Thoracic aorta (tissue), 2 donors: ENCODE data around the gene ZNF789. TPM values are rescaled to one million over a fixed set of nuclear protein-coding genes. Genes with fewer than 3 reads are reported as not detected.

Experiments used
- ATAC-seq: fragments of 150-250 bp; one replicate; pipeline ENCODE4 v1.8.0; 2017; ENCODE audit warnings: low read depth; ENCODE audit not compliant: insufficient number of reproducible peaks, low FRiP score
- DNase-seq: peaks from one replicate; pipeline ENCODE4 v3.0.0-alpha.2; 2020; ENCODE audit warnings: low spot score
- H3K27ac ChIP-seq, 2 donors: fragments of 200-600 bp; sonication (generic); 1 replicate in 1 of 2; 2 replicates in 1 of 2; pipeline ENCODE4 v1.5.1; 2016; ENCODE audit warnings: mild to moderate bottlenecking in 2 of 2, moderate library complexity in 2 of 2
- H3K27me3 ChIP-seq: fragments of 200-600 bp; sonication (generic); replicated peaks from 2 replicates; pipeline ENCODE4 v1.6.0; 2016; ENCODE audit warnings: mild to moderate bottlenecking; ENCODE audit not compliant: insufficient read depth
- H3K36me3 ChIP-seq: fragments of 200-600 bp; sonication (generic); one replicate; pipeline ENCODE4 v1.5.1; 2016
- H3K4me1 ChIP-seq, 2 donors: fragments of 200-600 bp; sonication (generic); 1 replicate in 1 of 2; 2 replicates in 1 of 2; pipeline versions ENCODE4 v1.5.1 to v1.6.0; 2016; ENCODE audit warnings: low read depth in 2 of 2, mild to moderate bottlenecking in 1 of 2; ENCODE audit not compliant: control insufficient read depth in 1 of 2
- H3K4me3 ChIP-seq: fragments of 200-600 bp; sonication (generic); 2 replicates; pipeline ENCODE4 v1.5.1; 2016; ENCODE audit warnings: mild to moderate bottlenecking
- H3K9me3 ChIP-seq: fragments of 200-600 bp; sonication (generic); 2 replicates; pipeline ENCODE4 v1.5.1; 2016
- total RNA-seq, 2 donors: library from RNA; depleted of rRNA; stranded (reverse); fragments of >200 nt; gene quantifications; one replicate each; pipeline versions ENCODE4 v1.1.0 to v1.2.3, GENCODE V29; 2016
- TF ChIP-seq, protein P1 (sequence below): fragments of 200-600 bp; sonication (generic); IDR thresholded peaks from one replicate; pipeline ENCODE4 v1.5.1; 2019; ENCODE audit warnings: antibody characterized with exemption

The ZNF789 gene
- total RNA-seq, 2 donors from 2014 or later, result 3.5 to 12.4 TPM

DNA sequence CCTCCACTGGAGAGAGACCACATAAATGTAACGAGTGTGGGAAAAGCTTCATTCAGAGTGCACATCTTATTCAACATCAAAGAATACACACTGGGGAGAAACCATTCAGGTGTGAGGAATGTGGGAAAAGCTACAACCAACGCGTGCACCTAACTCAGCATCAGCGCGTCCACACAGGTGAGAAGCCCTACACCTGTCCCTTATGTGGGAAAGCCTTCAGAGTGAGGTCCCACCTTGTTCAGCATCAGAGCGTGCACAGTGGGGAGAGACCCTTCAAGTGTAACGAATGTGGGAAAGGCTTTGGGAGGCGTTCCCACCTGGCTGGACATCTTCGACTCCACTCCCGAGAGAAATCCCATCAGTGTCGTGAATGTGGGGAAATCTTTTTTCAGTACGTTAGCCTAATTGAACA, 58.7 kb downstream of the ZNF789 start:
- no peak overlapping the region for H3K4me3 ChIP-seq
- H3K36me3 ChIP-seq, result peaks cover 59% of the 10 kb centered on the region
- no peak for DNase-seq

DNA sequence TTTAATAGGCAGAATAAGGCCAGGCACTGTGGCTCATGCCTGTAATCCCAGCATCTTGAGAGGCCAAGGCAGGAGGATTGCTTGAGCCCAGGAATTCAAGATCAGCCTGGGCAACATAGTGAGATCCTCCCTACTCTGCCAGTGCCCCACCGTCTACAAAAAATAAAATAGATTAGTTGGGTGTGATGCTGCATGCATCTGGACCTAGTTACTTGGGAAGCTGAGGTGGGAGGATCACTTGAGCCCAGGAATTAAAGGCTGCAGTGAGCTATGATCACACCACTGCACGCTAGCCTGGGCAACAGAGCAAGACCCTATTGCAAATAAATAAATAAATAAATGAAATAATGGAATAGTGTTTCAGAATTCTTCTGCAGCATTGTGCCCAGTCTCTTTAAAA, 63.0 kb downstream of the ZNF789 start:
- Histone ChIP-seq H3K27ac (no peak overlapping the region), H3K9me3 (peaks cover 46% of the 10 kb centered on the region), H3K4me1 (no peaks in the 10 kb centered on the region), H3K4me3 (no peak overlapping the region), H3K27me3 (no peaks in the 10 kb centered on the region), H3K36me3 (peaks cover 24% of the 10 kb centered on the region)
- ATAC-seq (no peak), DNase-seq (no peak)
- TF ChIP-seq, protein P1, sequence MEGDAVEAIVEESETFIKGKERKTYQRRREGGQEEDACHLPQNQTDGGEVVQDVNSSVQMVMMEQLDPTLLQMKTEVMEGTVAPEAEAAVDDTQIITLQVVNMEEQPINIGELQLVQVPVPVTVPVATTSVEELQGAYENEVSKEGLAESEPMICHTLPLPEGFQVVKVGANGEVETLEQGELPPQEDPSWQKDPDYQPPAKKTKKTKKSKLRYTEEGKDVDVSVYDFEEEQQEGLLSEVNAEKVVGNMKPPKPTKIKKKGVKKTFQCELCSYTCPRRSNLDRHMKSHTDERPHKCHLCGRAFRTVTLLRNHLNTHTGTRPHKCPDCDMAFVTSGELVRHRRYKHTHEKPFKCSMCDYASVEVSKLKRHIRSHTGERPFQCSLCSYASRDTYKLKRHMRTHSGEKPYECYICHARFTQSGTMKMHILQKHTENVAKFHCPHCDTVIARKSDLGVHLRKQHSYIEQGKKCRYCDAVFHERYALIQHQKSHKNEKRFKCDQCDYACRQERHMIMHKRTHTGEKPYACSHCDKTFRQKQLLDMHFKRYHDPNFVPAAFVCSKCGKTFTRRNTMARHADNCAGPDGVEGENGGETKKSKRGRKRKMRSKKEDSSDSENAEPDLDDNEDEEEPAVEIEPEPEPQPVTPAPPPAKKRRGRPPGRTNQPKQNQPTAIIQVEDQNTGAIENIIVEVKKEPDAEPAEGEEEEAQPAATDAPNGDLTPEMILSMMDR, result no peak

More for the DNA sequence above, 58.7 kb downstream of the ZNF789 start:
- TF ChIP-seq, protein P1, result no peak
- H3K9me3 ChIP-seq, result peaks cover 50% of the 10 kb centered on the region
- H3K27ac ChIP-seq, result no peak overlapping the region
- no peaks in the 10 kb centered on the region for H3K4me1 ChIP-seq
- no peaks in the 10 kb centered on the region for H3K27me3 ChIP-seq
- no peak for ATAC-seq

Other genes with a start within 250 kb of the ZNF789 start
- gene MYH16, start 200.1 kb upstream of the ZNF789 start, total RNA-seq, result not detected
- gene ARPC1A, start 147.0 kb upstream of the ZNF789 start, total RNA-seq, result 10 to 100 TPM; 76.3 to 99.5 TPM
- gene ARPC1B, start 98.2 kb upstream of the ZNF789 start, total RNA-seq, result 100 to 1,000 TPM; 266 to 350 TPM
- gene PDAP1, start 64.3 kb upstream of the ZNF789 start, total RNA-seq, result 10 to 100 TPM; 65.0 to 87.5 TPM
- gene BUD31, start 63.9 kb upstream of the ZNF789 start, total RNA-seq, result 10 to 100 TPM; 52.3 to 78.1 TPM
- 10 to 100 TPM in 1 of 2 donors, 1 to 10 TPM in 1; 5.1 to 23.7 TPM for gene PTCD1, start 34.1 kb upstream of the ZNF789 start, total RNA-seq
- 10 to 100 TPM; 42.3 to 48.2 TPM for gene CPSF4, start 33.9 kb upstream of the ZNF789 start, total RNA-seq
- gene ATP5MF, start 6.7 kb upstream of the ZNF789 start, total RNA-seq, result 100 to 1,000 TPM; 137 to 776 TPM
- 10 to 100 TPM; 28.4 to 54.9 TPM for gene ZNF394, start 27.4 kb downstream of the ZNF789 start, total RNA-seq
- gene ZKSCAN5, start 31.8 kb downstream of the ZNF789 start, total RNA-seq, result 10 to 100 TPM in 1 of 2 donors, 1 to 10 TPM in 1; 5.1 to 10.2 TPM
- 1 to 10 TPM; 3.1 to 4.3 TPM for gene FAM200A, start 79.2 kb downstream of the ZNF789 start, total RNA-seq
- 100 to 1,000 TPM; 148 to 210 TPM for gene ZNF655, start 85.8 kb downstream of the ZNF789 start, total RNA-seq
- gene TMEM225B, start 125.4 kb downstream of the ZNF789 start, total RNA-seq, result 1 to 10 TPM in 1 of 2 donors, not detected in 1; 2.2 TPM
- 10 to 100 TPM; 13.4 to 21.7 TPM for gene ZSCAN25, start 144.1 kb downstream of the ZNF789 start, total RNA-seq
- 1 to 10 TPM; 3.5 to 5.4 TPM for gene CYP3A5, start 207.1 kb downstream of the ZNF789 start, total RNA-seq